ENCODE results near the gene SLC10A3.

SLC10A3 gene

GRCh38 chrX:154469880-154470279, 20.5 kb downstream of the SLC10A3 start:
- H3K9me3 ChIP-seq (ENCODE audit: control insufficient read depth, insufficient read depth, low read depth, low read length) = no peaks in the 10 kb centered on the region
- CTCF ChIA-PET = no interaction called here
- H3K4me1 ChIP-seq (ENCODE audit: control insufficient read depth, insufficient read depth, low read length) = no peaks in the 10 kb centered on the region
- H3K27ac ChIP-seq (ENCODE audit: extremely low read depth, low read depth, low read length) = no peak overlapping the region
- TF ChIP-seq ZNF398 (tag by site-specific recombination; IDR thresholded peaks at IDR 0.05) = no peak
- no peak for TF ChIP-seq KLF9 (tag by site-specific recombination; IDR thresholded peaks at IDR 0.05; ENCODE audit: low read depth)
- no peak for TF ChIP-seq PRDM6 (tag by site-specific recombination; IDR thresholded peaks at IDR 0.05)
- TF ChIP-seq ZNF121 (tag by site-specific recombination; IDR thresholded peaks at IDR 0.05) = no peak
- TF ChIP-seq ZNF274 (IDR thresholded peaks at IDR 0.05; ENCODE audit: low read length) = no peak
- no peak for TF ChIP-seq ZNF274 (tag by site-specific recombination; IDR thresholded peaks at IDR 0.05; ENCODE audit: borderline replicate concordance)
- no peak for TF ChIP-seq ZSCAN30 (tag by site-specific recombination; IDR thresholded peaks at IDR 0.05)
- TF ChIP-seq SP2 (tag by site-specific recombination; IDR thresholded peaks at IDR 0.05) = no peak
- TF ChIP-seq PRDM2 (tag by site-specific recombination; IDR thresholded peaks at IDR 0.05; ENCODE audit: borderline replicate concordance) = no peak
- no peak for TF ChIP-seq ZBTB17 (tag by site-specific recombination; IDR thresholded peaks at IDR 0.05)
- no peak for TF ChIP-seq HOXD13 (CRISPR knock-in tag; IDR thresholded peaks at IDR 0.05; ENCODE audit: borderline replicate concordance)
- no peak for TF ChIP-seq ZNF510 (tag by site-specific recombination; IDR thresholded peaks at IDR 0.05; ENCODE audit: insufficient replicate concordance)
- TF ChIP-seq ZNF2 (tag by site-specific recombination; IDR thresholded peaks at IDR 0.05) = no peak
- TF ChIP-seq ZNF211 (tag by site-specific recombination; IDR thresholded peaks at IDR 0.05; ENCODE audit: low read depth) = no peak
- no peak for TF ChIP-seq ZNF768 (tag by site-specific recombination; IDR thresholded peaks at IDR 0.05)
- no peak for TF ChIP-seq ZBTB49 (tag by site-specific recombination; IDR thresholded peaks at IDR 0.05; ENCODE audit: low read depth)
- no peak for TF ChIP-seq ZNF692 (tag by site-specific recombination; IDR thresholded peaks at IDR 0.05)
- no peak for TF ChIP-seq ZNF449 (tag by site-specific recombination; IDR thresholded peaks at IDR 0.05)
- TF ChIP-seq KLF16 (tag by site-specific recombination; IDR thresholded peaks at IDR 0.05) = no peak
- no peak for TF ChIP-seq ZNF501 (tag by site-specific recombination; IDR thresholded peaks at IDR 0.05)
- POLR2A ChIA-PET = interaction anchor here (0.5 kb wide), 1 partner anchor 53 kb away, joined by 3 read pairs; no protein-coding TSS in a partner anchor
- H3K4me3 ChIP-seq (ENCODE audit: low read depth, low read length) = no peak overlapping the region
- H3K36me3 ChIP-seq (ENCODE audit: control insufficient read depth in 2 of 2, insufficient read depth in 1 of 2, low read length in 2 of 2) = peaks cover 0 to 82% of the 10 kb centered on the region in 2 experiments; a peak in 2 of 3 replicates

Measured in HEK293 (cell line).